Astrocyte of the cerebellum (primary cell): ENCODE measurements around the gene POU4F1.
A peak's percentile ranks its signal among the peaks of the same experiment; 100 is the strongest.

Source experiments
- DNase-seq: peaks from one replicate; pipeline ENCODE4 v3.0.0-alpha.2; 2011; ENCODE audit warnings: low read depth
- H3K4me3 ChIP-seq: 2 replicates; pipeline ENCODE4 v1.5.1; 2011; ENCODE audit warnings: mild to moderate bottlenecking, low read depth, low read length, moderate library complexity
- in situ Hi-C: cut with HindIII; loops from 2 replicates; pipeline ENCODE4 v1.10.0; 2017; ENCODE audit warnings: low sequenced_read_pairs
- TF ChIP-seq, protein P1 (sequence below): IDR thresholded peaks from 2 replicates; pipeline ENCODE4 v1.5.1; 2012; ENCODE audit warnings: low read length, low read depth, moderate library complexity, mild to moderate bottlenecking; ENCODE audit errors: missing control alignments

Gene POU4F1

DNA sequence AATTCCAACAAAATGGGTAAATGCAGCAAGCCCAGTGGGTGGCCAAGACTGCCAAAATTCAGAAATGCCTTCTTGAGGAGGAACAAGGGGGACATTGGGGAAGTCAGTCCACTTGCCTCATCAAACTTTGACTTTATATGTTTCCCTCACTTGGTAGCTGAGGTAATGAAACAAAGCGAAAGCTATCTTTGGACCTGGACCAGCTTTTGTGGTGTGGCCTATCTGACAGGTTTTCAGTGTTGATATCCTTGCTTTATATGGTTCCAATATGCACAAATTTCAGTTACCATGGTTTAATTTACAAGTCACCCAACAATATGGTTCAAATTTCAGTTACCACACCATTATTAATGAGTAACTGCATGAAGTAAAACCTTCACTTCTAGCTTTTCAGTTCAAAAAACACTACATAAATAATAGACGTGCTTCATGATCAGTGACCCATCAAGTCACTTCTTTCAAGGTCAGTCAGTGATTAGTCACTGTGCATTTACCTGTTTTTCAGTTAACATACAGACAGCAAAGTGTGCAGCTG lies 17.7 kb upstream of the POU4F1 start:
- TF ChIP-seq, protein P1, sequence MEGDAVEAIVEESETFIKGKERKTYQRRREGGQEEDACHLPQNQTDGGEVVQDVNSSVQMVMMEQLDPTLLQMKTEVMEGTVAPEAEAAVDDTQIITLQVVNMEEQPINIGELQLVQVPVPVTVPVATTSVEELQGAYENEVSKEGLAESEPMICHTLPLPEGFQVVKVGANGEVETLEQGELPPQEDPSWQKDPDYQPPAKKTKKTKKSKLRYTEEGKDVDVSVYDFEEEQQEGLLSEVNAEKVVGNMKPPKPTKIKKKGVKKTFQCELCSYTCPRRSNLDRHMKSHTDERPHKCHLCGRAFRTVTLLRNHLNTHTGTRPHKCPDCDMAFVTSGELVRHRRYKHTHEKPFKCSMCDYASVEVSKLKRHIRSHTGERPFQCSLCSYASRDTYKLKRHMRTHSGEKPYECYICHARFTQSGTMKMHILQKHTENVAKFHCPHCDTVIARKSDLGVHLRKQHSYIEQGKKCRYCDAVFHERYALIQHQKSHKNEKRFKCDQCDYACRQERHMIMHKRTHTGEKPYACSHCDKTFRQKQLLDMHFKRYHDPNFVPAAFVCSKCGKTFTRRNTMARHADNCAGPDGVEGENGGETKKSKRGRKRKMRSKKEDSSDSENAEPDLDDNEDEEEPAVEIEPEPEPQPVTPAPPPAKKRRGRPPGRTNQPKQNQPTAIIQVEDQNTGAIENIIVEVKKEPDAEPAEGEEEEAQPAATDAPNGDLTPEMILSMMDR = no peak

DNA sequence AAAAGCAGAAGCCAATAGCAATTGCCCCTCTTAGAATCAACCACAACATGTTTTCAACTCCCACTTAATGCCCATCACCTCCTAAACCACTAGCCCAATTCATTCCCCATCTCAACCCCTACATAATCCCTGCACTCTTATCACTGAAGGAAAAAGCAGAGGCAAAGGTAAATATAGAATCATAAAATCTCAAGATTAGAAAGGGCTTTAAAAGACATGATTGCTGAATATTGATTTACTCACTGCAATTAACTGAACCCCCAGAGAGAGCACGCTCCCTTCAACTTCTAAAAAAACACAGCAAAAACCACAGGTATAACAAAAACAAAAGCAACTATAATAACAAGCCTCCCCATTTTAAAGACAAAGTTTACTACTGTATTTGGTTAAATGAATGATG lies 15.1 kb upstream of the POU4F1 start:
- in situ Hi-C loops = no loop called here
- TF ChIP-seq, protein P1 = no peak
- H3K4me3 ChIP-seq = no peak overlapping the region
- DNase-seq = no peak

More for the DNA sequence above, 17.7 kb upstream of the POU4F1 start:
- H3K4me3 ChIP-seq = no peak overlapping the region
- in situ Hi-C loops = no loop called here
- no peak for DNase-seq

DNA sequence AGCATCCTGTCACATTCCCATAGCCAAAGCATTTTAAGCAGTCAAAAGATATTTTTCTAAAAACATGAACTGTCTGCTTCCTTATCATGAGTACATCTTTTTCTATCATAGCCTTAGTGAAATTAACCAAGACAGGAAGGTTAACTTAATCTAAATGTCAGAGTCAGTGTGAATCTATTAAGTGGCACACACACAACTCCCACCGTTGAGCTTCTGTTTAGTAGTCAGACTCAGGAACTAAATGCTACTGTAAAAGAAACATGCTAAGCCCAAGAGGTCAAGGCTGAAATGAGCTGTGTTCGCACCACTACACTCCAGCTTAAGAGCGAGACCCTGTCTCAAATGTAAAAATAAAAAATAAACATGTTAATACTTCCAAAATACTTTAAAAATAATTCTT lies 7.7 kb upstream of the POU4F1 start:
- no peak overlapping the region for H3K4me3 ChIP-seq
- TF ChIP-seq, protein P1 = no peak
- in situ Hi-C loops = no loop called here
- DNase-seq = no peak

DNA sequence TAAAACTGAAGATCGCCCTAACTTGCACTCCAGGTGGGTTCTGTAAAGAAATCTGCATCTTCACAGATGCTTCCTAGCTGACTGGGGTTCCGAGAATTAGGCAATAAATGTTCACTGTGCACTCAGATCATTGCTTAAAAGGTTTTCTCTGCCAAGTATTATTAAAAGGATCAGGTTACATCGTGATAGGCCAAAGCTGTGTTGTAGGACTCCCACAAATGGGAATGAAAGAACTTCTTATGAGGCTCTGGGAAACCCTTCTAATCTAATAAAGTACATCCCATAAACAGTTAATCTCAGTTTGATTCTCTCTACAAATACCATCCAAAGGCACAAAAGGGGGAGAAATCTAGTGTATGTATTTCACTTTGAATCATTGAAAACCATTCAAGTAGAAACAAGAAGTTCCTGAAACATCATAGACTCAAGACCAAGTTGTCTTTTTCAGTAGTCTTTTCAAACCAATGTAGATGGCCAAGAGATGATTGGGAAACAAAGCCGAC lies 7.1 kb upstream of the POU4F1 start:
- TF ChIP-seq, protein P1 = no peak
- no peak overlapping the region for H3K4me3 ChIP-seq
- no peak for DNase-seq
- in situ Hi-C loops = no loop called here

DNA sequence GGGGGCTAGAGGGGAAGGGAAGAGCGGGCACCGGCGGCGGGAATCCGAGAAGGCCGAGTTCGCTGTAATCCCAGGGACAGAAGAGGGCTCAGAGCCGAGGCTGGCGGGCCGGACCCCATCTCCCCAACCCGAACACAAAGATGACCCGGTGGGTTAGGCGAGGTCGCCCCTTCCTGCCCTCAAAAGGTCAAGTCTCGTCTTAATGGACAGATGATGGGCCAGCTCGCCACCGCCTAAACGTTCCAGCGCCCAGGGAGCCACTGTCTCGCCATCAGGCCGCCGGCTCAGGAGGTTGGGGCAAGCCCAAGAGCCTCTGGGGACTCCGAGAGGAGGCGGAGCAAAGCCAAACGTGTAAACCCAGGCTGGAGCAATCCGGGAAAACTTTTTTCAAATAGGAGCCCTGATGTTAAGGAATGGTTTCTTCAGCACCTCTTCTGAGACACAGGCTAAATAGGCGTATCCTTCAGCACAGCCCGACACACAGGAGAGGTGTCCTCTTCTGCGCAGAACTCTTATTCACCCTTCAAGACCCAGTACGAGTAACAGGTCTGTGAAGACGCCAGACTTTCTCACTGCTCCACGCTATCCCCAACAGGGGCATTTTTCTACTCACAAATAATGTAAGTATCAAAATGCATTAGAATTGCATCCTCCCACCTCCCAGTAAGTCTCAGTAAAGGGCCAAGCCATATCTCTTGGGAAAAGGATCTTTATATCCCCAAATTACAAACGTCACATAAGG lies 6.3 kb upstream of the POU4F1 start:
- H3K4me3 ChIP-seq = peak overlapping the region; percentile 48
- TF ChIP-seq, protein P1 = no peak
- DNase-seq = no peak
- in situ Hi-C loops = no loop called here

DNA sequence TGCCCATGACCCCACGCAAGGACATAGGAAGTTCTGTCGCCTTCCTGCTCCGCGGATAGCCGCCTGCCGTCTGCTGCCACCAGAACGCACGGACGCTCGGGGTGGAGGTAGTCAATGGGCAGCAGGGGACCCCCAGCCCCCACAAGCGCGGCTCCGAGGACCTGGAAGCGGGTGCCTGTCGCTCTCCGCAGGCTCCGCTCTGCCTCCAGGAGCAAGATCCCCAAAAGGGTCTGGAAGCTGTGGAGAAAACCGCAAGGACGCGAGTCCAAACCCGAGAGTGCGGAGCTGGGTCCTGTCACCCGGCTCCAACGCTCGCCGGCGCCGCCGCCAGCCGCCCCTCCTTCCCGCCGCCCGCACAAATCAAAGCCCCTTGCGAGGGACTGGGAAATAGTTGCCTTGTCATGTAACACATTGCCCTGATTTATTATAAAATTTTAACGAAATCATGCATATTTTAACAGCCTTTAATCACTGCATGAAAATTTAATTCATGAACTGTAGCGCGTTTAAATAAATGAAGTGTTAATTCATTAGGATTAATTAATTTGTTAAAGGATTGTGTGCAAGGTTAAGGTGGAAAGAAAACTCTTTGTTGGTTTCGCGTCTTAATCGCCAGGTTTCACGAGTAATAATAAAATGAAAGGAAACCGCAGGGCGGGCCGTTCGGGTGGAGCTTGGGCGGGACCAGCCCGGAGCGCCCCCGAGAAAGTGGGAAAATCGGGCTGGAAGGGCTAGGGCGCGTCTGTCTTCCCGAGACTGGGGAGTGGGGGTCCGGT lies 5.5 kb upstream of the POU4F1 start:
- TF ChIP-seq, protein P1 = no peak
- in situ Hi-C loops = no loop called here
- no peak for DNase-seq
- peak overlapping the region; percentile 48 for H3K4me3 ChIP-seq
